ENCODE data around the gene INPP5A.

Gene INPP5A

GRCh38 chr10:132564690-132565089 is 27.1 kb downstream of the INPP5A start:
- no peaks in the 10 kb centered on the region for H3K9me3 ChIP-seq (ENCODE audit: insufficient read depth, low read depth, low read length)
- H3F3A ChIP-seq (ENCODE audit: low read depth), result 0 out of 2 replicates have a peak, but pooled peaks cover 5% of the 10 kb centered on the region
- peak overlapping the region; percentile 50 for H3K9ac ChIP-seq (ENCODE audit: low read depth, low read length, poor library complexity, severe bottlenecking)
- H3K4me1 ChIP-seq (ENCODE audit: insufficient read depth, low read length, poor library complexity, severe bottlenecking), result peaks cover 81% of the 10 kb centered on the region
- no peak overlapping the region for H3K4me3 ChIP-seq (ENCODE audit: low read length, poor library complexity, severe bottlenecking)
- peaks cover 97% of the 10 kb centered on the region for H3K79me2 ChIP-seq (ENCODE audit: insufficient read depth, low read length)
- no peaks in the 10 kb centered on the region for H3K9me2 ChIP-seq (replicated peaks; ENCODE audit: low read depth, low read length)
- peaks cover 3% of the 10 kb centered on the region for H4K20me1 ChIP-seq (ENCODE audit: insufficient read depth, low read length, poor library complexity, severe bottlenecking)
- TF ChIP-seq CTCF (conservative IDR thresholded peaks at IDR 0.05; ENCODE audit: low read length), result no peak
- no peak for TF ChIP-seq EZH2phosphoT487 (IDR thresholded peaks at IDR 0.05; ENCODE audit: borderline replicate concordance)
- no peak overlapping the region for H2AFZ ChIP-seq (ENCODE audit: low read length)
- H3K36me3 ChIP-seq (ENCODE audit: insufficient read depth, low read length), result no peaks in the 10 kb centered on the region
- no peaks in the 10 kb centered on the region for H3K27me3 ChIP-seq (ENCODE audit: insufficient read depth, low read length, poor library complexity, severe bottlenecking)
- H3K4me2 ChIP-seq (ENCODE audit: low read depth, low read length, poor library complexity, severe bottlenecking), result peak overlapping the region; percentile 73

- H3K79me2 ChIP-seq (ENCODE audit: insufficient read depth, low read length), result peaks cover 97% of the 10 kb centered on the region
- H3K4me2 ChIP-seq (ENCODE audit: low read depth, low read length, poor library complexity, severe bottlenecking), result no peak overlapping the region
- H3K27me3 ChIP-seq (ENCODE audit: insufficient read depth, low read length, poor library complexity, severe bottlenecking), result no peaks in the 10 kb centered on the region
- H3K9me3 ChIP-seq (ENCODE audit: insufficient read depth, low read depth, low read length), result no peaks in the 10 kb centered on the region
- H3K4me3 ChIP-seq (ENCODE audit: low read length, poor library complexity, severe bottlenecking), result no peak overlapping the region
- peaks cover 79% of the 10 kb centered on the region for H3K4me1 ChIP-seq (ENCODE audit: insufficient read depth, low read length, poor library complexity, severe bottlenecking)
- H4K20me1 ChIP-seq (ENCODE audit: insufficient read depth, low read length, poor library complexity, severe bottlenecking), result peaks cover 3% of the 10 kb centered on the region
- no peaks in the 10 kb centered on the region for H3K36me3 ChIP-seq (ENCODE audit: insufficient read depth, low read length)
- H3K9ac ChIP-seq (ENCODE audit: low read depth, low read length, poor library complexity, severe bottlenecking), result peak overlapping the region; percentile 50
- H3F3A ChIP-seq (ENCODE audit: low read depth), result 0 out of 2 replicates have a peak, but pooled peaks cover 5% of the 10 kb centered on the region
- H2AFZ ChIP-seq (ENCODE audit: low read length), result no peak overlapping the region
- TF ChIP-seq EZH2phosphoT487 (IDR thresholded peaks at IDR 0.05; ENCODE audit: borderline replicate concordance) (no peak), CTCF (conservative IDR thresholded peaks at IDR 0.05; ENCODE audit: low read length) (no peak)
- H3K9me2 ChIP-seq (replicated peaks; ENCODE audit: low read depth, low read length), result no peaks in the 10 kb centered on the region
Observed at GRCh38 chr10:132565516-132566209, 28.1 kb downstream of the INPP5A start.

GRCh38 chr10:132566892-132567291 is 29.3 kb downstream of the INPP5A start:
- H4K20me1 ChIP-seq (ENCODE audit: insufficient read depth, low read length, poor library complexity, severe bottlenecking), result no peaks in the 10 kb centered on the region

More at GRCh38 chr10:132566892-132567291, 29.3 kb downstream of the INPP5A start:
- H3K79me2 ChIP-seq (ENCODE audit: insufficient read depth, low read length), result peaks cover 93% of the 10 kb centered on the region
- no peak for TF ChIP-seq EZH2phosphoT487 (IDR thresholded peaks at IDR 0.05; ENCODE audit: borderline replicate concordance)
- TF ChIP-seq CTCF (conservative IDR thresholded peaks at IDR 0.05; ENCODE audit: low read length), result no peak
- H3K9ac ChIP-seq (ENCODE audit: low read depth, low read length, poor library complexity, severe bottlenecking), result peak overlapping the region; percentile 13
- peaks cover 78% of the 10 kb centered on the region for H3K4me1 ChIP-seq (ENCODE audit: insufficient read depth, low read length, poor library complexity, severe bottlenecking)
- H3K9me3 ChIP-seq (ENCODE audit: insufficient read depth, low read depth, low read length), result no peaks in the 10 kb centered on the region
- H3K4me3 ChIP-seq (ENCODE audit: low read length, poor library complexity, severe bottlenecking), result no peak overlapping the region
- H3K36me3 ChIP-seq (ENCODE audit: insufficient read depth, low read length), result no peaks in the 10 kb centered on the region
- peaks cover 10% of the 10 kb centered on the region for H3F3A ChIP-seq (ENCODE audit: low read depth)
- H2AFZ ChIP-seq (ENCODE audit: low read length), result no peak overlapping the region
- H3K27me3 ChIP-seq (ENCODE audit: insufficient read depth, low read length, poor library complexity, severe bottlenecking), result no peaks in the 10 kb centered on the region
- no peaks in the 10 kb centered on the region for H3K9me2 ChIP-seq (replicated peaks; ENCODE audit: low read depth, low read length)
- H3K4me2 ChIP-seq (ENCODE audit: low read depth, low read length, poor library complexity, severe bottlenecking), result no peak overlapping the region

Data from Loucy (cell line).